ENCODE results near the gene GRAP2. TPM values are rescaled to one million over a fixed set of nuclear protein-coding genes. Genes with fewer than 3 reads are reported as not detected.

The GRAP2 gene
- total RNA-seq, 1 experiment from 2014 or later, result 0.54 TPM

DNA sequence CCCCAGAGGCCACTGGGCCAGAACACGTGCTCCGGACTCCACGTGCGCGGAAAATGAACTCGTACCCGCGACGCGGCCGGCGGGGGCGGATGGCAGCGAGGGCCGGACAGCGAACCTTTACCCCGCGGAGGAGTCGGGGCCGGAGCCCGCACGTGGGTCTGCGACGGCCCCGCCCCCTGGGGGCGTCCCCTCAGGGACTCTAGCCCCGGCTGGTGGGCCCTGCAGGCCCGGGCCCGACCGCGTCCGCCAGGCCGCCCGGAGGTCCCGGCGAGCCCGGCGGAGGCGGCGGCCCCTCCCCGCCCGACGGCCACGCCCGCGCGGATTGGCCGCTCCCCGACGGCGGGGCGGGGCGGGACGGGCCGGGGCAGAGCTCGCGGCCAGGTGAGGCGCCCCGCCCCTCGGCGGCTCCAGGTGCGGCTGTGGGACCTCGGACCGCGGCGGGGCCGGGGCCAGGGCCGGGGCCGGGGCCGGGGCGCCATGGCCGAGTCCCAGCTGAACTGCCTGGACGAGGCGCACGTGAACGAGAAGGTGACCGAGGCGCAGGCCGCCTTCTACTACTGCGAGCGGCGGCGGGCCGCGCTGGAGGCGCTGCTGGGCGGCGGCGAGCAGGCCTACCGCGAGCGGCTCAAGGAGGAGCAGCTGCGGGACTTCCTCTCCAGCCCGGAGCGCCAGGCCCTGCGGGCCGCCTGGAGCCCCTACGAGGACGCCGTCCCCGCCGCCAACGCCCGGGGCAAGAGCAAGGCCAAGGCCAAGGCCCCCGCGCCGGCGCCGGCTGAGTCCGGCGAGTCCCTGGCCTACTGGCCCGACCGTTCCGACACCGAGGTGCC is 93.9 kb downstream of the GRAP2 start, which contains the start of gene FAM83F:
Gene FAM83F (plus strand): TSS at position 389 of the 827 bp plus-strand sequence. CDS start 89 bp downstream, at position 478.
- ATAC-seq, result no peak
- ChIA-PET CTCF (no interaction called here), POLR2A (interaction anchor here (0.6 to 0.7 kb wide), 2 partner anchors 49 to 76 kb away, joined by 3 to 6 read pairs; no protein-coding TSS in a partner anchor)
- Histone ChIP-seq H3K9me3 (ENCODE audit: control insufficient read depth, insufficient read depth, low read depth, low read length) (no peaks in the 10 kb centered on the region), H3K4me1 (ENCODE audit: control insufficient read depth, insufficient read depth, low read length) (no peaks in the 10 kb centered on the region; the same call in 1 of the 2 replicates), H3K27me3 (ENCODE audit: control insufficient read depth, insufficient read depth, low read length) (no peaks in the 10 kb centered on the region), H3K4me3 (ENCODE audit: low read depth in 2 of 2, low read length in 2 of 2) (no peak within 1 kb of the TSS), H3K36me3 (ENCODE audit: control insufficient read depth, insufficient read depth, low read length) (no peaks in the 10 kb centered on the region; the same call in 1 of the 2 replicates), H3K27ac (ENCODE audit: low read length) (no peak within 1 kb of the TSS)
- no TSS peak for BruUV-seq (replicated peaks)
- no peak for TF ChIP-seq CTCF (IDR thresholded peaks at IDR 0.05)
- no peak for TF ChIP-seq SIN3A (IDR thresholded peaks at IDR 0.05; ENCODE audit: borderline replicate concordance, insufficient read depth, low read depth, low read length)
- TF ChIP-seq POLR2AphosphoS5 (IDR thresholded peaks at IDR 0.05; ENCODE audit: low read depth, low read length), result no peak
- TF ChIP-seq, protein P1, sequence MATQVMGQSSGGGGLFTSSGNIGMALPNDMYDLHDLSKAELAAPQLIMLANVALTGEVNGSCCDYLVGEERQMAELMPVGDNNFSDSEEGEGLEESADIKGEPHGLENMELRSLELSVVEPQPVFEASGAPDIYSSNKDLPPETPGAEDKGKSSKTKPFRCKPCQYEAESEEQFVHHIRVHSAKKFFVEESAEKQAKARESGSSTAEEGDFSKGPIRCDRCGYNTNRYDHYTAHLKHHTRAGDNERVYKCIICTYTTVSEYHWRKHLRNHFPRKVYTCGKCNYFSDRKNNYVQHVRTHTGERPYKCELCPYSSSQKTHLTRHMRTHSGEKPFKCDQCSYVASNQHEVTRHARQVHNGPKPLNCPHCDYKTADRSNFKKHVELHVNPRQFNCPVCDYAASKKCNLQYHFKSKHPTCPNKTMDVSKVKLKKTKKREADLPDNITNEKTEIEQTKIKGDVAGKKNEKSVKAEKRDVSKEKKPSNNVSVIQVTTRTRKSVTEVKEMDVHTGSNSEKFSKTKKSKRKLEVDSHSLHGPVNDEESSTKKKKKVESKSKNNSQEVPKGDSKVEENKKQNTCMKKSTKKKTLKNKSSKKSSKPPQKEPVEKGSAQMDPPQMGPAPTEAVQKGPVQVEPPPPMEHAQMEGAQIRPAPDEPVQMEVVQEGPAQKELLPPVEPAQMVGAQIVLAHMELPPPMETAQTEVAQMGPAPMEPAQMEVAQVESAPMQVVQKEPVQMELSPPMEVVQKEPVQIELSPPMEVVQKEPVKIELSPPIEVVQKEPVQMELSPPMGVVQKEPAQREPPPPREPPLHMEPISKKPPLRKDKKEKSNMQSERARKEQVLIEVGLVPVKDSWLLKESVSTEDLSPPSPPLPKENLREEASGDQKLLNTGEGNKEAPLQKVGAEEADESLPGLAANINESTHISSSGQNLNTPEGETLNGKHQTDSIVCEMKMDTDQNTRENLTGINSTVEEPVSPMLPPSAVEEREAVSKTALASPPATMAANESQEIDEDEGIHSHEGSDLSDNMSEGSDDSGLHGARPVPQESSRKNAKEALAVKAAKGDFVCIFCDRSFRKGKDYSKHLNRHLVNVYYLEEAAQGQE (IDR thresholded peaks at IDR 0.05; ENCODE audit: insufficient read depth in 1 of 2, low read depth in 2 of 2, low read length in 1 of 2), result no peak
- no peak for TF ChIP-seq TCF7L2 (IDR thresholded peaks at IDR 0.05; ENCODE audit: low read depth, low read length)
- DNase-seq (ENCODE audit: low read depth, low spot score), result no peak
- in situ Hi-C loops (cut with HindIII; ENCODE audit: low pct_unique_long_range_greater_than_20kb, low sequenced_read_pairs) (no loop called here), intact Hi-C loops (cut with micrococcal nuclease; ENCODE audit: unreplicated experiment) (no loop called here)

GRCh38 chr22:39995393-39996252 is 94.7 kb downstream of the GRAP2 start:
- Histone ChIP-seq H3K4me1 (ENCODE audit: control insufficient read depth, insufficient read depth, low read length) (no peaks in the 10 kb centered on the region; the same call in 1 of the 2 replicates), H3K27ac (ENCODE audit: low read length) (no peak overlapping the region), H3K9me3 (ENCODE audit: control insufficient read depth, insufficient read depth, low read depth, low read length) (no peaks in the 10 kb centered on the region), H3K4me3 (ENCODE audit: low read depth in 2 of 2, low read length in 2 of 2) (no peak overlapping the region), H3K36me3 (ENCODE audit: control insufficient read depth, insufficient read depth, low read length) (no peaks in the 10 kb centered on the region; the same call in 1 of the 2 replicates), H3K27me3 (ENCODE audit: control insufficient read depth, insufficient read depth, low read length) (no peaks in the 10 kb centered on the region)
- TF ChIP-seq CTCF (IDR thresholded peaks at IDR 0.05) (no peak), SIN3A (IDR thresholded peaks at IDR 0.05; ENCODE audit: borderline replicate concordance, insufficient read depth, low read depth, low read length) (no peak), TCF7L2 (IDR thresholded peaks at IDR 0.05; ENCODE audit: low read depth, low read length) (no peak), POLR2AphosphoS5 (IDR thresholded peaks at IDR 0.05; ENCODE audit: low read depth, low read length) (no peak)
- TF ChIP-seq, protein P1 (IDR thresholded peaks at IDR 0.05; ENCODE audit: insufficient read depth in 1 of 2, low read depth in 2 of 2, low read length in 1 of 2), result no peak
- in situ Hi-C loops (cut with HindIII; ENCODE audit: low pct_unique_long_range_greater_than_20kb, low sequenced_read_pairs), result no loop called here
- intact Hi-C loops (cut with micrococcal nuclease; ENCODE audit: unreplicated experiment), result no loop called here
- no peak for ATAC-seq
- POLR2A ChIA-PET, result no interaction called here
- DNase-seq (ENCODE audit: low read depth, low spot score), result no peak
- no TSS peak for BruUV-seq (replicated peaks)
- CTCF ChIA-PET, result no interaction called here

All from Panc1 (cell line).